ENCODE data around the gene ARCN1.

The ARCN1 gene

GRCh38 chr11:118618115-118618990, 46.1 kb downstream of the ARCN1 start:
- FAIRE-seq = no peak
- TF ChIP-seq POLR2A (IDR thresholded peaks at IDR 0.05; ENCODE audit: low read depth, low read length) = no peak
- no peak for DNase-seq (ENCODE audit: insufficient read length, low spot score)

- TF ChIP-seq POLR2A (IDR thresholded peaks at IDR 0.05; ENCODE audit: low read depth, low read length) = no peak; the same call in 1 of the 2 replicates
- FAIRE-seq = no peak
Observed at GRCh38 chr11:118618991-118619375, 46.8 kb downstream of the ARCN1 start.

GRCh38 chr11:118619444-118620197, 47.4 kb downstream of the ARCN1 start:
- DNase-seq (ENCODE audit: insufficient read length, low spot score) (no peak), FAIRE-seq (no peak)
- TF ChIP-seq POLR2A (IDR thresholded peaks at IDR 0.05; ENCODE audit: low read depth, low read length) = no peak

More at GRCh38 chr11:118618991-118619375, 46.8 kb downstream of the ARCN1 start:
- no peak for DNase-seq (ENCODE audit: insufficient read length, low spot score)

- TF ChIP-seq POLR2A (IDR thresholded peaks at IDR 0.05; ENCODE audit: low read depth, low read length) = peak; percentile 21; the same call in 1 of the 2 replicates
- FAIRE-seq = no peak
- DNase-seq (ENCODE audit: insufficient read length, low spot score) = no peak
Observed at GRCh38 chr11:118620529-118621070, 48.4 kb downstream of the ARCN1 start.

- TF ChIP-seq POLR2A (IDR thresholded peaks at IDR 0.05; ENCODE audit: low read depth, low read length) = 0 out of 2 replicates have a peak, but pooled peaks have one; percentile 9
- no peak for FAIRE-seq
- peak; percentile 51 for DNase-seq (ENCODE audit: insufficient read length, low spot score)
Observed at GRCh38 chr11:118621071-118621783, 49.0 kb downstream of the ARCN1 start.

- no peak for DNase-seq (ENCODE audit: insufficient read length, low spot score)
- FAIRE-seq = no peak
- TF ChIP-seq POLR2A (IDR thresholded peaks at IDR 0.05; ENCODE audit: low read depth, low read length) = no peak
Observed at GRCh38 chr11:118621784-118622375, 49.7 kb downstream of the ARCN1 start.

- peak; percentile 73 for DNase-seq (ENCODE audit: insufficient read length, low spot score)
- FAIRE-seq = no peak
Observed at GRCh38 chr11:118622376-118623268, 50.4 kb downstream of the ARCN1 start.

GRCh38 chr11:118623269-118623655, 51.1 kb downstream of the ARCN1 start:
- FAIRE-seq = no peak

More at GRCh38 chr11:118622376-118623268, 50.4 kb downstream of the ARCN1 start:
- peak; percentile 40; the same call in 1 of the 2 replicates for TF ChIP-seq POLR2A (IDR thresholded peaks at IDR 0.05; ENCODE audit: low read depth, low read length)

GRCh38 chr11:118625036-118625690, 53.0 kb downstream of the ARCN1 start:
- no peak for DNase-seq (ENCODE audit: insufficient read length, low spot score)
- FAIRE-seq = no peak
- TF ChIP-seq POLR2A (IDR thresholded peaks at IDR 0.05; ENCODE audit: low read depth, low read length) = no peak

More at GRCh38 chr11:118623269-118623655, 51.1 kb downstream of the ARCN1 start:
- no peak for DNase-seq (ENCODE audit: insufficient read length, low spot score)
- TF ChIP-seq POLR2A (IDR thresholded peaks at IDR 0.05; ENCODE audit: low read depth, low read length) = no peak

- no peak for DNase-seq (ENCODE audit: insufficient read length, low spot score)
- no peak for TF ChIP-seq POLR2A (IDR thresholded peaks at IDR 0.05; ENCODE audit: low read depth, low read length)
- no peak for FAIRE-seq
Observed at GRCh38 chr11:118625976-118626375, 53.8 kb downstream of the ARCN1 start.

- FAIRE-seq = no peak
- no peak for TF ChIP-seq POLR2A (IDR thresholded peaks at IDR 0.05; ENCODE audit: low read depth, low read length)
- no peak for DNase-seq (ENCODE audit: insufficient read length, low spot score)
Observed at GRCh38 chr11:118627566-118627965, 55.4 kb downstream of the ARCN1 start.

GRCh38 chr11:118628031-118628430, 55.8 kb downstream of the ARCN1 start:
- FAIRE-seq = no peak
- DNase-seq (ENCODE audit: insufficient read length, low spot score) = no peak
- no peak for TF ChIP-seq POLR2A (IDR thresholded peaks at IDR 0.05; ENCODE audit: low read depth, low read length)
